OCI-LY1 (cell line): Measurements from ENCODE around the gene PKD1.

ENCODE experiments used
- H2AFZ ChIP-seq: fragments of 200-600 bp; sonication (generic), shearing (Covaris generic); 2 replicates; pipeline ENCODE4 v1.6.0; 2014; ENCODE audit warnings: antibody characterized with exemption, mild to moderate bottlenecking, low read length
- H3F3A ChIP-seq: fragments of 200-600 bp; sonication (generic), shearing (Covaris generic); 2 replicates; pipeline ENCODE4 v1.6.0; 2014; ENCODE audit warnings: mild to moderate bottlenecking, antibody characterized with exemption, low read length, moderate library complexity; ENCODE audit not compliant: insufficient read depth
- H3K27ac ChIP-seq: fragments of 200-600 bp; sonication (generic); 2 replicates; pipeline ENCODE4 v1.5.1; 2014; ENCODE audit warnings: low read length, mixed run types, mild to moderate bottlenecking, low read depth; ENCODE audit not compliant: poor library complexity, severe bottlenecking
- H3K27me3 ChIP-seq: fragments of 200-600 bp; sonication (generic); 2 replicates; pipeline ENCODE4 v1.6.0; 2014; ENCODE audit warnings: antibody characterized with exemption, mild to moderate bottlenecking, low read length, moderate library complexity; ENCODE audit not compliant: insufficient read depth
- H3K36me3 ChIP-seq: fragments of 200-600 bp; sonication (generic); 2 replicates; pipeline ENCODE4 v1.6.1; 2014; ENCODE audit warnings: mild to moderate bottlenecking, antibody characterized with exemption, low read length, moderate library complexity, mixed read lengths; ENCODE audit not compliant: insufficient read depth
- H3K4me1 ChIP-seq: fragments of 200-600 bp; sonication (generic); 2 replicates; pipeline ENCODE4 v1.5.1; 2014; ENCODE audit warnings: mild to moderate bottlenecking, low read length, moderate library complexity; ENCODE audit not compliant: insufficient read depth, severe bottlenecking
- H3K4me2 ChIP-seq: fragments of 200-600 bp; sonication (generic), shearing (Covaris generic); 2 replicates; pipeline ENCODE4 v1.6.1; 2014; ENCODE audit warnings: low read length
- H3K4me3 ChIP-seq: fragments of 200-600 bp; sonication (generic); 2 replicates; pipeline ENCODE4 v1.5.1; 2014; ENCODE audit warnings: low read length, low read depth, mild to moderate bottlenecking, mixed read lengths; ENCODE audit not compliant: poor library complexity, severe bottlenecking
- H3K79me2 ChIP-seq: fragments of 200-600 bp; shearing (Covaris generic); 2 replicates; pipeline ENCODE4 v1.6.1; 2016; ENCODE audit warnings: mixed run types, low read length, mixed read lengths; ENCODE audit not compliant: insufficient read depth
- H3K9ac ChIP-seq: fragments of 200-600 bp; sonication (generic), shearing (Covaris generic); 2 replicates; pipeline ENCODE4 v1.6.1; 2014; ENCODE audit warnings: mild to moderate bottlenecking, low read length, mixed read lengths
- H3K9me2 ChIP-seq: fragments of 200-600 bp; sonication (generic), shearing (Covaris generic); 2 replicates; pipeline ENCODE4 v1.6.1; 2014; ENCODE audit warnings: low read depth, mild to moderate bottlenecking, low read length, mixed read lengths
- H3K9me3 ChIP-seq: fragments of 200-600 bp; shearing (Covaris generic); 2 replicates; pipeline ENCODE4 v1.6.1; 2014; ENCODE audit warnings: low read length, mixed read lengths
- H4K20me1 ChIP-seq: fragments of 200-600 bp; sonication (generic), shearing (Covaris generic); 2 replicates; pipeline ENCODE4 v1.6.0; 2016; ENCODE audit warnings: mild to moderate bottlenecking, low read length; ENCODE audit not compliant: insufficient read depth
- CTCF ChIP-seq: fragments of 200-600 bp; sonication (generic), shearing (Covaris generic); IDR thresholded peaks from 2 replicates; pipeline ENCODE4 v1.5.1; 2017; ENCODE audit warnings: mild to moderate bottlenecking, antibody characterized with exemption, low read length, moderate library complexity, mixed read lengths
- EZH2 ChIP-seq: fragments of 200-600 bp; sonication (generic), shearing (Covaris generic); IDR thresholded peaks from 2 replicates; pipeline ENCODE4 v1.8.0; 2017; ENCODE audit warnings: borderline replicate concordance, mixed run types, mild to moderate bottlenecking, antibody characterized with exemption, low read length, moderate library complexity, mixed read lengths

PKD1 gene

DNA sequence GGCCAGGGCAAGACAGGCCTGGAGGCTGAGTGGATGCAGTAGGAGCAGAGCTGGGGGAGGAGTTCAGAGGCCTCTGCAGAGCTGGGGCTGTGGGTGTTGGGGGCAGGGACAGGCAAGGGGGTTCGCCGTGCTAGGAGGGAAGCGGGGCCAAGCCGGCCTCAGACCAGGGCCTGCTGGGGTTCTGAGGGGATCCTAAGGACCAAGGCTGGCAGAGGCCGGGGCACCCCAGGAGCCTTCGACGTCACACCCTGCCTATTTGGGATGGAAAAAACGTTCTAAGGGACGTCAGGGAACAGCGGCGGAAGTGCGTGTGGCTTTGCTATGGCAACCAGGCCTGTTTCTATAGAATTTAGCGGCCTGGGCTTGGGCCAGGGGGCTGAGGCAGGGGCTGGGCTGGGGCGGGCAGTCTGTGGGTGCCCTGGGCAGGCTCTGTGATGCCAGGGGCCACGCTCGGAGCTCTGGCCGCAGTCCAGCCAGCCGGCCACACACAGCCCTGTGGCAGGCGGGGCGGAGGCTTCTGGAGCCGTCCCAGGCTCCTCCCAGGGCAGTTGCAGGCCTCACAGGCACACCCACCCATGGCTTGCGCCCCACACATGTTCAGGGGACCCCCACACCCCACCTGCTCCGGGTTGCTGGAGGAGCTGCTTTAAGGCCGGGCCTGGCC, 23.6 kb upstream of the PKD1 start:
- no peaks in the 10 kb centered on the region for H3F3A ChIP-seq
- peak overlapping the region; percentile 58 for H3K4me2 ChIP-seq
- H3K4me1 ChIP-seq: peaks cover 47% of the 10 kb centered on the region
- no peaks in the 10 kb centered on the region for H3K9me3 ChIP-seq
- H3K79me2 ChIP-seq: peaks cover 11% of the 10 kb centered on the region; the same call in 1 of the 2 replicates
- H3K4me3 ChIP-seq: peak overlapping the region; percentile 85
- H3K27ac ChIP-seq: no peak overlapping the region
- H3K9ac ChIP-seq: peak overlapping the region; percentile 27; the same call in 1 of the 2 replicates
- TF ChIP-seq EZH2 (no peak), CTCF (no peak)
- no peaks in the 10 kb centered on the region for H4K20me1 ChIP-seq
- peaks cover 17% of the 10 kb centered on the region for H3K36me3 ChIP-seq
- H2AFZ ChIP-seq: no peak overlapping the region
- no peaks in the 10 kb centered on the region for H3K27me3 ChIP-seq
- no peaks in the 10 kb centered on the region for H3K9me2 ChIP-seq

GRCh38 chr16:2158262-2158638, 22.6 kb upstream of the PKD1 start:
- peak overlapping the region; percentile 58 for H3K4me2 ChIP-seq
- H3K9me3 ChIP-seq: no peaks in the 10 kb centered on the region
- H3K36me3 ChIP-seq: peaks cover 20% of the 10 kb centered on the region
- no peak overlapping the region; the same call in 1 of the 2 replicates for H3K9ac ChIP-seq
- H4K20me1 ChIP-seq: no peaks in the 10 kb centered on the region
- H3K27ac ChIP-seq: no peak overlapping the region
- H3K4me3 ChIP-seq: peak overlapping the region; percentile 85
- no peak overlapping the region for H2AFZ ChIP-seq
- peaks cover 57% of the 10 kb centered on the region for H3K4me1 ChIP-seq
- TF ChIP-seq CTCF (no peak), EZH2 (no peak)
- peaks cover 11% of the 10 kb centered on the region; the same call in 1 of the 2 replicates for H3K79me2 ChIP-seq
- no peaks in the 10 kb centered on the region for H3K9me2 ChIP-seq
- no peaks in the 10 kb centered on the region for H3K27me3 ChIP-seq
- H3F3A ChIP-seq: no peaks in the 10 kb centered on the region

DNA sequence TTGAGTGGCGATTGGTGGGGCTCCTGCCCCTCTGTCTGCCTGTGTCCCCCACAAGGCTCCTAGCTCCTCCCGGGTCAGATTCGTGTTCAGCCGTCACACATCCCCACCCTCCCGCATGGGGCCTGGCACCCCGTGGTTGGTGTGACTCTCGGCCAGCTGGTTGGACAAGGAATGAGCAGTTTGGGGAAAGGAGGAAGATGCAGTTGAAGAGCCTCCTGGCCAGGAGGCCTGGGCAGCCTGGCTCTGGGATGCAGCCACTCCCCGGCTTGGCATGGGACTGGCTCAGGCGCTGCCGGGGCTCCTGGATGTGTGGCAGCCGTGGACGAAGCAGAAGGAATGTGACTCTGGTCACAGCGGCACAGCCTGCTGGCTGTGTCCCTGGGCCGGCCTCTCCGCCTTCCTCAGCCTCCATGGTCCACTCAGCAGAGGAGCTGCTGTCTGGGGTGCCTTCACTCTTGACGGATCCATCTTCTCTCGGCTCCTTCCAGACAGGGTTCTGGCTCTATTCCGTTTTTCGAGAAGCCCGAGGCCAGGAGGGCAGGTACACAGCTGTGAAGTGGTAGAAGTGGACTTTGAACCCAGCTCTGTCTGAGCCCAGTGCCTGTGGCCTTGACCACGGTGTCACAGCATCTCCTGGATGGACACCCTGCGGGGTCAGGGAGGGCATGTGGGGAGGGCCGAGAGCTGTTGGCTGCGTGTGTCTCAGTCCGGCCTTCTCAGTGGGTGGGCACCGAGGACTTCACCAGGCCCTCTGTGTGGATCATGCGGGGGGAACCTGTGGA, 22.0 kb upstream of the PKD1 start:
- Histone ChIP-seq H3K4me1 (peaks cover 63% of the 10 kb centered on the region), H4K20me1 (no peaks in the 10 kb centered on the region), H3F3A (no peaks in the 10 kb centered on the region), H3K9me2 (no peaks in the 10 kb centered on the region), H3K4me3 (peak overlapping the region; percentile 85), H3K79me2 (peaks cover 11% of the 10 kb centered on the region; the same call in 1 of the 2 replicates), H3K4me2 (peak overlapping the region; percentile 98), H3K27me3 (no peaks in the 10 kb centered on the region), H3K27ac (no peak overlapping the region), H3K36me3 (peaks cover 24% of the 10 kb centered on the region), H3K9me3 (no peaks in the 10 kb centered on the region), H2AFZ (no peak overlapping the region), H3K9ac (no peak overlapping the region; the same call in 1 of the 2 replicates)
- TF ChIP-seq EZH2 (no peak), CTCF (no peak)
